ENCODE data around the gene HECTD1.
"Not testable (repeated sequence)": the region's sequence is repeated elsewhere in the genome, so short reads cannot be mapped to it uniquely, and the experiment has no call there.

Gene HECTD1

DNA sequence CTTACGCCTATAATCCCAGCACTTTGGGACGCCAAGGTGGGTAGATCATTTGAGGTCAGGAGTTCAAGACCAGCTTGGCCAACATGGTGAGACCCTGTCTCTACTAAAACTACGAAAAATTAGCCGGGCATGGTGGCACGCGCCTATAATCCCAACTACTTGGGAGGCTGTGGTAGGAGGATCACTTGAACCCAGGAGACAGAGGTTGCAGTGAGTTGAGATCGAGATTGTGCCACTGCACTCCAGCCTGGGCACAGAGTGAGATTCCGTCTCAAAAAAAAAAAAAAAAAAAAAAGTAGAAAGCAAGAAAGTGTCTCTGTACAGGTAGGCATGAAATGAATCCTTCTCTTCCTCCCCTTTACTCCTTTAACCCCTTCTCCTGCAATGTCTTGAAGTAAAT lies 111.8 kb downstream of the HECTD1 start:
- DNase-seq (ENCODE audit: low read depth in 1 of 2, low spot score in 1 of 2): not testable (repeated sequence)

DNA sequence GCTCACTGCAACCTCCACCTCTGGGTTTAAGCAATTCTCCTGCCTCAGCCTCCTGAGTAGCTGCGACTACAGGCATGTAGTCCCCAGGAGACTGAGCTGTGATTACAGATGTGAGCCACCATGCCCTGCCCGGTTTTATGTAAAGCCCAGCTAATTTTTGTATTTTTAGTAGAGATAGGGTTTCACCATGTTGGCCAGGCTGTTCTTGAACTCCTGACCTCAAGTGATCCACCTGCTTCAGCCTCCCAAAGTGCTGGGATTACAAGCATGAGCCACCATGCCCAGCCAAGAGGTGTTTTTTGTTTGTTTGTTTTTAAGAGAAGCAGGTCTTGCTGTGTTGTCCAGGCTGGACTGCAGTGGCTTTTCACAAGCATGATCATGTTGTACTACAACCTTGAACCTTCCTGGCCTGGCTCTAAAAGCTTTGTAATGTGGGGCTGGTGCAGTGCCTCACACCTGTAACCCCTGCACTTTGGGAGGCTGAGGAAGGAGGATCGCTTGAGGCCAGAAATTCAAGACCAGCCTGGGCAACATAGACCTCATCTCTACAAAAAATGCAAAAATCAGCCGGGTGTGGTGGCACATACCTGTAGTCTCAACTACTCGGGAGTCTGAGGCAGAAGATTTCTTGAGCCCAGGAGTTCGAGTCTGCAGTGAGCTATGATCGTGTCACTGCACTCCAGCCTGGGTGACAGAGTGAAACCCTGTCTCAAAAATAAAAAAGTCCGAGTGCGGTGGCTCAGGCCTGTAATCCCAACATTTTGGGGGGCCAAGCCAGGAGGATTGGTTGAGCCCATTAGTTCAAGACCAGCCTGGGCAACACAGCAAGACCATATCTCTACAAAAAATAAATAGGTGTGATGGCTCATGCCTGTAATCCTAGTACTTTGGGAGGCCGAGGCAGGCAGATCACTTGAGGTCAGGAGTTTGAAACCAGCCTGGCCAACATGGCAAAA lies 113.4 kb downstream of the HECTD1 start:
- not testable (repeated sequence) for DNase-seq (ENCODE audit: low read depth in 1 of 2, low spot score in 1 of 2)

DNA sequence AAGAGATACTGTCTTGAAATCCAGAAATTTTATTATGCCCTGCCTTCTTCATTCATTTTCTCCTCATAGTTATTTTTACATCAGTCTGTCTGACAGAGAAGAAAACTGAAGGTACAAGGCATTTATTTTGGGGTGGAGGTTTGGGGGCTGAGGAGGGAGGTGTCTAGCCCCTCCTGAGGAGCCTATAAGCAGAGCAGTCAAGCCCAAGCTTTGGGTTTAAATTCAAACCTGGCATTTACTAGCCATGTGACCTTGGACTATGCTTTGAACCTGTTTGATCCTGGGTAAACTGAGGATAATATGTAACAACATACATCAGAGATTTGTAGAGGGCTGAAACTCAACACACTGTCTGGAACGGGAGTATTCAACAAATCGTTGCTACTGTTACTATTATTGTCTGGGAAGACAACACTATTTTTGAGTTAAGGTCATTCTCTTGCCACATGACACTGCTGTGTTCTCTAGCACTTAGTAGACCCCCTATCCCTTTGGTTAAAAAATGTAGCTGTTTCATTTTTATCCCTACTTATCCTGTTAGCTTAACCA lies 115.4 kb downstream of the HECTD1 start:
- no peak for DNase-seq (ENCODE audit: low read depth in 1 of 2, low spot score in 1 of 2)

DNA sequence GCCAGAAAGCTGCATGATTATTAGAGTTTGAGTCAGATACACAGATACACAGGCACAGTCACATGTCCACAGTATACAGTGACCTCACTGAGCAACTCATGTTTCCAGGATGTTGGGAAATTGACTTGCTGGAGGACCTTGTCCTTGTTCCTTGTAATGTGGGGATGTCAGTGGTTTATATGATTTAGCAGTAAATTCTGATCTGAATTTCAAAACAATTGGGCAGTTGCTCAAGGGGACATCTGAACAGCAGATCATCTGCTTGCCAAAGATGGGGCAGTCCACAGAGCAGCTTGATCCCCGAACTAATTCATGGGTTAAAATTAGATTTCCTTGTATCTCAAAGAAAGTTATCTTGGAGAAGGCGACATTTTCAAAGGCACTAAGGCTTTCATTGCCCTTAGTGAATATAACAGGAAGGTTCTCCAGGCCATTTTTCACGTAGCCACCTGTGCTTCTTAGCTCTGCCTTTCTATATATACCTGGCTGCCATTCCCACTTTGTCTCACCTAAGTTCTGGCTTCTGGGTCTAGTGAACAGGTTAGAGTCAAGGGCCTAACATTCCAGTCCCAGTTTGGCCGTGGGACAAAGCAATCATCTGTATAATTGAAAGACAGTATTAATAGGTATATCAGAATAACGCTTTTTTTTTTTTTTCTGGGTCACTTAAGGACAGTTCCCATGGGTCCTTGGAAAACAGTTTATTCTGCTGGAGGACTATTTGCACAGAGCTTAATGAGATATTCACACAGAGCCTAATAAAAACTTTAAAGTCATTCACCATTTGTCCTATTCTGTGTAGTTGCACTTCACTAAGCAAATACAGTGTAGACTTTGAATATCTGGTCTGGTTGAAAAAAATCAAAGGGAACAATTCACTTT lies 116.5 kb downstream of the HECTD1 start:
- no peak for DNase-seq (ENCODE audit: low read depth in 1 of 2, low spot score in 1 of 2)

DNA sequence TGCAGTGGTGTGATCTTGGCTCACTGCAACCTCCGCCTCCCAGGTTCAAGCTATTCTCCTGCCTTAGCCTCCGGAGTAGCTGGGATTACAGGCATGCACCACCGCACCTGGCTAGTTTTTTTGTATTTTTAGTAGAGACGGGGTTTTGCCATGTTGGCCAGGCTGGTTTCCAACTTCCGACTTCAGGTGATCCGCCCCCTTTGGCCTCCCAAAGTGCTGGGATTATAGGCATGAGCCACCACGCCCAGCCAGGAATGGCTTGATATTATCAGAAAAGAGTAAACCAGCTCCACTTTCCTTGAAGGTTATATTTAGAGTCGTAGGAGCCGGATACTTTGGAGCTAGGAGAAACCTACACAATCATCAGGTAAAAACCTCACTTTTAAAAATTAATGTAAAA lies 121.1 kb downstream of the HECTD1 start:
- DNase-seq (ENCODE audit: low read depth in 1 of 2, low spot score in 1 of 2): not testable (repeated sequence)

DNA sequence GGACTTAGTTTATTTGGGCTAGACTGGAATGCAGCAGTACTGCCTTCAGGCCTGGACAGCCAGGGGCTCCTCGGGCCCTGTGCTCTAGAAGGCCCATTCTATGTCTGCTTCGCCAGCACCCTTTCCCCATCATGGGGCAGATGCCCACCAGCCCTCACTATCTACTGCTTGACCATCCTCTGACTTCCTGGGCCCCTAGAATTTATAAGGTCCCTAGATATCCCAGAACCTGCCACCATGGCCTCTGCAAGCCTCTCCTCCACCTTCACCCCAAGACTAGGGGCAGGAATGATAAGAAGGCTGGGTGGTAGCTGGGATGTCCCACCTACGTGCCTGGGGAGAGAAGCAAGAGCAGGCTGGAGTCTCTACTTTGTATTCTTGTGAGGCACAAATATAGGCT lies 122.6 kb downstream of the HECTD1 start:
- no peak for DNase-seq (ENCODE audit: low read depth in 1 of 2, low spot score in 1 of 2)

DNA sequence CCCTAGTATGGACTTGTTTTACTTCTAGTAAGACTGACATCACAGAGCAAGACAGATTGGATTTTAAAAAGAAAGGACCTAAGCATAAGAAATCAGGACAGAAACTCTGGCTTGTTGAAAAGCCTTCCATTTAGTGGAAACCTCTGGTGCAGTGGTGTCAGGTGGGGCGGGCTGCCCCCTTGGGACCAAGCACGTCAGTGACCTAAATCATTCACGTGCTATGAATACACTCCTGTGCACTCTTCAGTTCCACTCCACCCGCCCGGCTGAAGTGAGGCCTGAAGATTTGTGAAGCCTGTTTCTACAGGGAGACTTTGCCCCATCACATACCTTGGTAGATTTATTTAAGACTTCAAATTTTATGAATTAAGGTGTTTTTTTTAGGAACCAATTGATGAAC lies 123.2 kb downstream of the HECTD1 start:
- no peak for DNase-seq (ENCODE audit: low read depth in 1 of 2, low spot score in 1 of 2)

DNA sequence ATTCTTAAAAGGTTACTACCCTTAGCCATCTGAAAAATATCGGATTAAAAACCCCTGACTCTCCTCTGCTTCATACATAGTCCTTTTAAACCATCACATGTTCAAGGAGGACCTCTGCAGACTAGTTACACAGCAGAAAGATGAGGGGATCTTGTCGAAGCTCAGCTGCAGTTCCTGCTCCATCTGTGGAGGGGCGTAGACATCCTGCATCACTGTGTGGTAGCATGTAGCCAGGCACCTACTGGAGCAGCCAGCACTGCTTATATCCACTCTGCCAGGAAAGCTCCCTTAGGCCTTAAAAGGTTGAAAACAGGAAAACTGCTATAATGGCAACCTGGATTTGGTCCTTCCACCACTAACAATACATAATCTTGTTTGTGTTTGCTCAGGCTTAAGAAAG lies 123.8 kb downstream of the HECTD1 start:
- no peak for DNase-seq (ENCODE audit: low read depth in 1 of 2, low spot score in 1 of 2)

DNA sequence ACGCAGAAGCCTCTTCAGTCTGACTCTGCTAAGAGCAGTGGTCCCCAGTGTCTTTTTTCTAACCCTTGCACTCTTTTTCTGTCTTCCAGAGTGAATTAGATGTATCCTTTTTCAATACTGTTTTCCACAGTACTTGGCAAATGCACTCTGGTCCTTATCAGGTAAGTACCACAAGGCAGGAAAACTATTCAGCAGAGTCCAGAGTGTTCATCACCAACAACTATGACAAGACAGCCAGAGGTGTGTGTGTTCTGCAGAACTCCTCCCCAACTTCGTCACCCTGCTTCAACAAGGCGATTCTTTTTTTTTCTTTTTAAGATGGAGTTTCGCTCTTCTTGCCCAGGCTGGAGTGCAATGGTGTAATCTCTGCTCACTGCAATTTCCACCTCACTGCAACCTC lies 127.1 kb downstream of the HECTD1 start:
- no peak for DNase-seq (ENCODE audit: low read depth in 1 of 2, low spot score in 1 of 2)

DNA sequence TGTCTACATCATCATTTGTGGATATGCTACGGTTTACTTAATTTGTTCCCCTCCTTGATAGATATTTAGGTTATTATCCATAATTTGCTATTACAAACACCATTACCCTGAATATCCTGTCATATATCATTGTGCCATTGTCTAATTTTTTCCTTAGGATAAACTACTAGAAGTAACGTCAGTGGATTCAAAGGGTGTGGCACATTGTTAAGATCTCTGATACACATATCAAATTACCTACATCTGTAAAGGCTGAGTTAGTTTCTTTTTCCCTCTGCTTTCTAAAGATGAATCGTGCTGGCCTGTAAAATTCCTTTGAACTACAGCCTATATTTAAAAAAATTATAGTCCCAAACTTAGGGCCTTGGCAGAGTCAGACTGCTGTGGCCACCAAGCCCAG lies 127.5 kb downstream of the HECTD1 start:
- DNase-seq (ENCODE audit: low read depth in 1 of 2, low spot score in 1 of 2): no peak

DNA sequence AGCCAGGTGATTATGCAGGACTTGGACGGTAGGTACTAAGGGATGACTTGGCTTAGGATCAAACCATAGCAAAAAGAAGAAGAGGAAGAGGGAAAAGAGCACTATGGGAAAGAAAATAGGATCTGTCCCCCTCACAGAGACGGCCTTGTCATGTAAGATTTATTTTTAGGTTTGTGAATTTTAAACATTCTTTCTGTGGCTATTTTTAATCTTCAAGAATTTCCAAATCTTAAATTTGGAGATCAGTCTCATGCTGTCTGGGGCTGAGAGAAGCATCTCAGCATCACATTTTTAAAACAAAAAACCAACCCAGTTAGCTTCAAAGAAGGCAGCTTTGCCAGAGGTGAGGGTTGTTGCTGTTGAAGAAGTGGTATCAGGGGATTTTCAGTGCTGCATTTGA lies 128.8 kb downstream of the HECTD1 start:
- no peak for DNase-seq (ENCODE audit: low read depth in 1 of 2, low spot score in 1 of 2)

DNA sequence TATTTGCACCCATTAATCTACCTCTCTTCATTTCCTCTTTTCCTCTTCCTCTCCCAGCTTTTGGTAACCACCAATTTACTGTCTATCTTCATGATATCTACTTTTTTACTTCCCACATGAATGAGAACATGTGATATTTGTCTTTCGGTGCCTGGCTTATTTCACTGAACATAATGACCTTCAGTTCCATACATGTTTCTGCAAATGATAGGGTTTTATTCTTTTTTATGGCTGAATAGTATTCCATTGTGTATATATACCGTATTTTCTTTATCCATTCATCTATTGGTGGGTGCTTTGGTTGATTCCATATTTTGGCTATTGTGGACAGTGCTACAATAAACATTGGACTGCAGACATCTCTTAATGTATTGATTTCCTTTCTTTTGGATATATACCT lies 132.4 kb downstream of the HECTD1 start:
- no peak for DNase-seq (ENCODE audit: low read depth in 1 of 2, low spot score in 1 of 2)

DNA sequence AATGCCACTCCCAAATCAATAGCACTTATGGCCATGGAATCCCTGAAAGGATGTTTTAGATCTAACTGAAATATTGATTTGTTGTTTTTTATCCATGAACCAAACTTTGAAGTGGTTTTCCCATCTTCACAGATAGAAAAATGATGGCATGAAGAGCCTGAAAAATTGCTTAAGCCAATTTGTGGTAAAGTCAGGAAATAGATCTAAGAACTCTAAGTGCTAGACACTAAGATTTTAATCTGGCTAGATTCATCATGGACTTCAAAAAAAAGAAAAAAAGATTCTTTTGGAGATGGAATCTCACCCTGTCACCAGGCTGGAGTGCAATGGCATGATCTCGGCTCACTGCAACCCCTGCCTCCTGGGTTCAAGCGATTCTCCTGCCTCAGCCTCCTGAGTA lies 136.4 kb downstream of the HECTD1 start:
- DNase-seq (ENCODE audit: low read depth in 1 of 2, low spot score in 1 of 2): no peak

DNA sequence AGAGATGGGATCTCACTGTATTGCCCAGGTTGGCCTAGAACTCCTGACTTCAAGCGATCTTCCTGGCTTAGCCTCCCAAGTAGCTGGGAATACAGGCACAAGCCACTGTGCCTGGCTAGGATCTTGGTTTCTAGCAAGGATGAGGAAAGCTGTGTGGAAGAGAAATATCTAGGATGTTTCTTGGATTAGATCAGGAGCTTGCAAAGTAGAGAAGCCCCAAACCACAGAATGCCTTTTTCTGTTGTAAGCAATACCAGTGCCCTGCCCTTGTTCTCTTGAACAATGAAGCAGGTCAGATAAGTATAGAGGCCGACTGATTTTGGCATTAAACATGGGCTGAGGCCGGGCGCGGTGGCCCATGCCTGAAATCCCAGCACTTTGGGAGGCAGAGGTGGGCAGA lies 137.2 kb downstream of the HECTD1 start:
- DNase-seq (ENCODE audit: low read depth in 1 of 2, low spot score in 1 of 2): no peak

DNA sequence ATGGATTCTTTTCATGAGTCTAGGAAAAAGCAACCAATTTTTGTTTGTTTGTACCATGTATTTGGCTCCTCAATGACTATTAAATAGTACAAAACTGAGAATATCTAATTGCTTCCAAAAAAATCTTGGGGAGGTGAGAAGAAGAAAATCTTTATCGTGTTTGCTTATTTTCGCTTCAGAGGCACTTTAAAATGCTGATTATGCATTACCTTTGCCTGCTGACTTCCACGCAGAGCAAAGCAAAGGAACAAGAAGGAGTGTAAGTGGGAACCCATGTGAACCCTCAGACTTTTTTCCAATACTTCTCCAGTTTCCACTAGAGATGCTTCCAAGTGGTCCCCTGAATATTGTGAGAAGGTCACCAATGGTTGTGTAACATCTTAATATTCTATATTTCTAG lies 138.2 kb downstream of the HECTD1 start:
- no peak for DNase-seq (ENCODE audit: low read depth in 1 of 2, low spot score in 1 of 2)

DNA sequence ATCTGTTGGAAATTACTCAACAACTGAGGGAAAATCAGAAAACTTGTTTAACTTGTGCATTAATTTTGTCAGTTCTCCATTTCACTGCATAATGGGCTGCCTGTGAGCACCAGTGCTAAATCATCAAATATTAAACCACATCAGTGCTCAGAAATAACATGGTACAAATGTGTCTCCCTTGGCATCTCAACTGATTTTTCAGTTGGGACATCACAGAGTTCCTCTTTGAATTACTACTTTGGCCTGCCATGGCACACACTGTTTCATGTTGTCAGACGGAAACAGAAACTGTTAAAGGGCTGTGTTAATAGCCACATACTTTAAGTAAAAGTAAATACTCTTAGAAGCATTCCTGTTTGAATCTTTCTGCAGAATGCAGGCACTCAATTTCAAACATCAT lies 139.4 kb downstream of the HECTD1 start:
- DNase-seq (ENCODE audit: low read depth in 1 of 2, low spot score in 1 of 2): no peak

DNA sequence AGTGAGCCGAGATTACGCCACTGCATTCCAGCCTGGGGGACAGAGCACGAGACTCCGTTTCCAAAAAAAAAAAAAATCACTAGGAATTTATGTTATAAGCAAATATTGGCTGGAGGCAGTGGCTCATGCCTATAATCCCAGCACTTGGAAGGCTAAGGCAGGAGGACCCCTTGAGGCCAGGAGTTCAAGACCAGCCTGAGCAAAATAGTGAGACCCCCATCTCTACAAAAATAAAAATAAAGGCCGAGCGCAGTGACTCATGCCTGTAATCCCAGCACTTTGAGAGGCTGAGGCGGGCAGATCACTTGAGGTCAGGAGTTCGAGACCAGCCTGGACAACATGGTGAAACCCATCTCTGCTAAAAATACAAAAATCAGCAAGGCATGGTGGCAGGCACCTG lies 144.7 kb downstream of the HECTD1 start:
- not testable (repeated sequence) for DNase-seq (ENCODE audit: low read depth in 1 of 2, low spot score in 1 of 2)

DNA sequence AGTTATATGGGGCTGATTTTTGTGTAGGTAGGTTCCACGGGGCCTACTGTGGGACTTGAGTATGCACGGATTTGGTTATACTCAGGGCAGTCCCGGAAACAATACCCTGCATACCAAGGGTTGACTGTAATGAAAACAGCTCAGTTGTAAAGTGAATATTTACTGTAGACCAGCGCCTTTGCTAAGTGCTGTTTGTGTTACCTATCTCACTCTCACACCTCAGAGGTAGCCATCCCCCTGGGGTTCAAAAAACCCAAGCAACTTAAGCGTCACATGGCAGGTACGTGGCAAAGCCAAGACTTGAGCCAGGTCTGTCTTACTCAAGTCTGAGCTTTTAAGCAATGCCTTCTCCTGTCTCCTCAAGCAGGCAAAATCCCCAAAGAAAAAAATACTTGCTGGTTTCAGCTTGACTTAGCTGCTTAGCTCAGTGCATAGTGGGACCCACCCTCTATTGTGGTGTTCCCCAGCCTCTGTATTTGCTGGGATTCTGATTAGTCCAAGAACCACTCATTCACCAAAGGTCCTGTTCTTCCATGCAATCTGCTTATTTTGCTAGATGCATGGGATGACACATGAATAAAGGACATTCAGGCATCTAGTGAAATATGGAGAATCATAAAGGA lies 147.2 kb downstream of the HECTD1 start:
- DNase-seq (ENCODE audit: low read depth in 1 of 2, low spot score in 1 of 2): no peak

DNA sequence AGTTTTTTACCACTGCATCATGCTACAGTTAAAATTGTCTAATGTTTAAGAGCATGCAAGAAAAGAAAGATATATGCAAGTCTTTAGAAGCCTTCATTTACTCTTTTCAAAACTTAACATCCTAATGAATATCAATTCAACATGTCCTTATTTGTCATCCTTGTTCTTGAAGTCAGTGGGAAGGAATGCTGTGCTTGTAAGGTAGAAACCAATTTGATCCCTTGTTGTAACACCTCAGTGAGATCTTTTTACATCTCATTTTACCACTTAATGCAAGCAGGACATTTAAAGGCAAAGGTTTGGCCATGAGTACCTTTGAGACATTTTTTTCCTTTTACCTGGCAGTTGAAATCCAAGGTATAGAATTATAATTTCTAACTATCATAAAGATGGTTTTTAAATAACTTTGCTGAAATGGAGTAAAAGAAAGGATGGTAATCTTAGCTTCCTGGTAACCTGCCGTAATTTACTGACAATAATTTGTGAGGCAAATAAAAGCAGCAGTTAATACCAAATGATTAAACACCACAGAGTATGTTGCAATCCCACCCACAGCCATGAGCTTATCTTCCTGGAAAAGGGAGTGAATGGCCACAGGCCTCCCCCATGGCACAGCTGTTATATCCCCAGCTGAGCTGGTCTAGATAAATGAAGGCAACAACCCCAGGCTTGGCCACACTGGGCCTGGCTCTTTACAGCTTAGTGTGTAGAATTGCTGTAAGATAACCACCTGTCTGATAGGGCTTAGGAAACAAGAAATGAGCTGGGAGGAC lies 148.3 kb downstream of the HECTD1 start:
- no peak for DNase-seq (ENCODE audit: low read depth in 1 of 2, low spot score in 1 of 2)

DNA sequence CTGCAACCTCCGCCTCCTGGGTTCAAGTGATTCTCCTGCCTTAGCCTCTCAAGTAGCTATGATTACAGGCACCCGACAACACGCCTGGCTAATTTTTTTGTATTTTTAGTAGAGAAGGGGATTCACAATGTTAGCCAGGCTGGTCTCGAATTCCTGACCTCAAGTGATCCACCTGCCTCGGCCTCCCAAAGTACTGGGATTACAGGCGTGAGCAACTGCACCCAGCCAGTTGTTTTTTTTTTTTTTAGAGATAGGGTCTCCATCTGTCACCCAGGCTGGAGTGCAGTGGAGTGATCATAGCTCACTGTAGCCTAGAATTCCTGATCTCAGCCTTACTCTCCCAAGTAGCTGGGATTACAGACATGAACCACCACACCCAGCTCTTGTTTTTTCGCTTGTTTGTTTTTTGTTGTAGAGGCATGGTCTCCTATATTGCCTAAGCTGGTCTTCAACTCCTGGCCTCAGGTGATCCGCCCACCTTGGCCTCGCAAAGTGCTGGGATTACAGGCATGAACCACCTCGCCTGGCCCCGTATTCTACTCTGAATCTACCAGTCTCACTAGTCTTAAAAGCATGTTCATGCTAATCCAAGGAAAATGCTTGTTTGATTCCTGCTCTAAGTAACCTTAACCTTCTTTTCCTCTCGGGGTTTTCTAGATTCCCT lies 149.8 kb downstream of the HECTD1 start:
- no peak for DNase-seq (ENCODE audit: low read depth in 1 of 2, low spot score in 1 of 2)
